Non-pigmented ciliary epithelial cell (primary cell): Measurements from ENCODE around the gene KBTBD12.

Experiments
- DNase-seq: peaks from one replicate; pipeline ENCODE4 v3.0.0-alpha.2; 2010; ENCODE audit warnings: low read depth

Gene KBTBD12

GRCh38 chr3:127985655-127986225 is 70.7 kb downstream of the KBTBD12 start:
- no peak for DNase-seq

- DNase-seq: no peak
Observed at GRCh38 chr3:127986803-127987202, 71.8 kb downstream of the KBTBD12 start.

- DNase-seq: no peak
Observed at GRCh38 chr3:127987309-127987995, 72.4 kb downstream of the KBTBD12 start.

DNA sequence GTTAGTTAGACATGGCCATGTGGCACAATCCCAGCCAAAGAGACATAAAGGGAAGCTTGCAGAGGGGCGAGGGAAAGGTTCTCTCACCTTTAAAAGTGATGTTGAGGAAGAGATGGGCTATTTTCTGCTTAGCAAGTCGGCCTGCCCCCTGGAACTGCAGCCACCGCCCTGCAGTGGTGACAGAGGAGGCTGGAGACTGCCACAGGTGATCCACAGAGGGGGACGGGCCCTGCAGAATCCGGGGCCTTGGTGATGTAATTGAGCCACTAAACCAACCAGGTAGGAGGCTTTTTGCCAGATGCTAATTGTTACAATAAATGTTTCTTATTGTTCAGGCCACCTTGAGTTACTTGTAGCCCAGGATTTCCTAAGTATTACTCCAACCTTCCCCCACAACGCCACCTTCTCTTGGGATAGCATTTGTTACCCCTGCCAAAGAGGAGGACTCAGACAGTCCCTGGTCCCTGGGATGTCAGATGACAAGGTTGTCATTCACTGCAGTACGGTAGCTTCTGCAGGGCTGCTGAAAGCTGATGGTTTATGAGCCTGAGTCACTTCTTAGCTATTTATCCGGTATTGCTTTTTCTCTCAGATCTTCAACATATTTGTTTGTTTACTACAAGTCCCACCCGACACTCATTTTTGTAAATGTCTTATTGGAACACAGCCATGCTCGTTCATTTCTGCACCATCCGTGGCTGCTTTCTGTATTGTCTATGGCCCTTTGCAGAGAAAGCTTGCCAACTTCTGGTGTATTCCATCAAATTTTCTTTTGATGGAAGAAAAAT is 73.9 kb downstream of the KBTBD12 start:
- no peak for DNase-seq

DNA sequence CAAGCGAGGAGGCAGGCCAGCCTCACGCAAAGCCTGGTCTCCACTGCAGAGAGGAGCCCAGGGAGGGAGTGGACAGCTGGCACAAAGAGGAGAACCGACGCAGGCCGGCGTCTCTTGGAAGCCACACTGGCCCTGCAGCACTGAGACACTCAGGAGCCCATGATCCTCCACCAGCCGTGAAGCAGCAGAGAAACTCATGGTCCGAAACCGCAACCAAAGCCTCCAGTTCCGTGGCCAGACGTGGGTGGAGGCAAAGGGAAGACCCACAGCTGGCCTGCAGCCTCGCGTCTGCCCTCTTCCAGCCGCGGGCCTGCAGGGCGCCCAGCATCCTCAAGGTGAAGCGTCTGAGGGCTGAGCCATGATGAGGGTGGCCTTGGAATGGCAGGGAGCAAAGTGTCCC is 75.0 kb downstream of the KBTBD12 start:
- no peak for DNase-seq

GRCh38 chr3:127990461-127990860 is 75.4 kb downstream of the KBTBD12 start:
- DNase-seq: no peak

GRCh38 chr3:127991251-127991650 is 76.2 kb downstream of the KBTBD12 start:
- DNase-seq: no peak

DNA sequence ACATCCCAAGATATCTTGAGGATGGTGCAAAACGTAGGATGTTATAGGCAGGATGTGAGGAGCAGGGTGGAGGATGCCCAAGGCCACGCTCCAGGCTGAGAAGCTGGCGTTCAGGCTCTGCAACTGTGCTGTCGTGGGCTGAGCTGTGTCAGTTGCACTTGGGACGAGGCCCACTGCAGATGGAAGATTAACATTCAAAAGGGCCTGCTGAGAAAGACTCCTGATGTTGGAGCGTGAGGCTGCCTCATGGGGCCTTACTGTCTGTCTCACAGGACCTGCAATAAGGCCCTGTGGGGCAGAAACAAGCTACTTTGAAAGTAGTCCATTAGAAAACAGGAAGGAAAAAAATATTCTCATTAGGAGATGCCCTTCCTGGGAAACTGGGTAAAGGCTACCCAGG is 76.6 kb downstream of the KBTBD12 start:
- no peak for DNase-seq

GRCh38 chr3:127992127-127992526 is 77.1 kb downstream of the KBTBD12 start:
- no peak for DNase-seq

DNA sequence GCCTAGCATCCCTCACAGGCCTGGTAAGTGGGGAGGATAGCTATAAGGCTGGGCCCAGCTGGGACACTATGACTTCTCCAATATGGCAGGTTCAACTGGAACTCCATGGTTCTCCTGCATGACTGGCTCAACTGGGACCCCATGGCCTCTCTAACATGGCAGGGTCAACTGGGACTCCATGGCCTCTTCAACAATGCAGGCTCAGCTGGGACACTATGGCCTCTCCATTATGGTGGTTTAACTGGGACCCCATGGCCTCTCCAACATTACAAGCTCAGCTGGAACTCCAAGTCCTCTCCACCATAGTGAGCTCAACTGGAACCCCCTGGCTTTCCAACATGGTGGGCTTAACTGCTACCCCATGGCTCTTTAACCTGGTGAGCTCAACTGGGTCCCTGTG is 79.0 kb downstream of the KBTBD12 start:
- no peak for DNase-seq

GRCh38 chr3:127997016-127997415 is 82.0 kb downstream of the KBTBD12 start:
- no peak for DNase-seq

GRCh38 chr3:127997961-127998360 is 82.9 kb downstream of the KBTBD12 start:
- no peak for DNase-seq

GRCh38 chr3:127998596-127998995 is 83.6 kb downstream of the KBTBD12 start:
- no peak for DNase-seq

GRCh38 chr3:127999509-128000106 is 84.6 kb downstream of the KBTBD12 start:
- DNase-seq: no peak

- no peak for DNase-seq
Observed at GRCh38 chr3:128001576-128001975, 86.5 kb downstream of the KBTBD12 start.

GRCh38 chr3:128004661-128005060 is 89.6 kb downstream of the KBTBD12 start:
- no peak for DNase-seq

DNA sequence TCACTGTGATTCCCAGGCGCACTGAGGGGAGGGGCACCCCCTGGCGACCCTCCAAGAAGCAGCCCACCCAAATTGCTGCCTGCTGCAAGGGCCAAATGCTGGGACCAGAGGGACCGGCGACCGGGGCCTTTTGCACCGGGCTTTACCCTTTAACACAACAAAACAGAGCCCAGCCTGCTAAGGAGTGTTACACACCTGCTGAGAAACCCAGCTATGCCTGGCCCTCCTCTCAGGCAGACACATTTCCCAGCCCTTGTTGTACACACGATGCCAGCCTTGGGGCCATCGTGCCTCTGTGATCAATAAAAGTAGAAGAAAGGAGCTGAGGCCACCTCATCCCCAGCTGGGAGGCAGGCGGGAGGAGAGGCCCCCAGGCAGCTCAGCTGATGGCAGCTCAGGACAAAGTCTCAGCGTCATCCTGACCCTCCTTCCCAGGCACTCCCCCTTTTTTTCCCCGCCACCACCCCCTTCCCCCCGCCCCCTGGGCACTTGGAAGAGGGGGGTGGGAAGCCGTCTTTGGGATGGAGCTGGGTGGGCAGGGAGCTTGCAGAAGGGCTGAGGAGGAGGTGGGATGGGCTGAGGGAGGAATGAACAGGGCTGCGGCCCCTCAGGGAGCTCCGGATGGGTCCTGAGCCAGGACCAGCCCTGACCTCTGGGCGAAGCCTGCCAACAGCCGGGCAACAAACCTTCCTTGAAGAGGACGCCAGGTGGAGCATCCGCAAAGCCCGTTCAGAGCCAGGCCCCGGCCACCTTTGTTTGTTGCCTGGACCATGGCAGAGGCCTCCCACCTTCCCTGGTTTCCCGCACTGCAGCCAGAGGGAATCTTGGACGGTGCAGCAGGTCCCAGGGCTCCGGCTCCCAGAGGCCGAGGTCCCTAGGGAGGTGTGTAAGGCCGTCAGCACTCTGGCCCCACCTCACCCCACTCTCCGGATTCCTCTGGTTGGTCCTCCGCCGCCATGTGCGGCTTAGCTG is 91.3 kb downstream of the KBTBD12 start:
- no peak for DNase-seq

GRCh38 chr3:128007033-128007424 is 92.0 kb downstream of the KBTBD12 start:
- DNase-seq: no peak

GRCh38 chr3:128009952-128010846 is 95.2 kb downstream of the KBTBD12 start:
- peak; percentile 4 for DNase-seq

GRCh38 chr3:128011140-128011539 is 96.1 kb downstream of the KBTBD12 start:
- DNase-seq: no peak

GRCh38 chr3:128012050-128012449 is 97.0 kb downstream of the KBTBD12 start:
- DNase-seq: no peak
